ENCODE results near the gene SMARCD2. TPM values are rescaled to one million over a fixed set of nuclear protein-coding genes. Genes with fewer than 3 reads are reported as not detected.

Gene SMARCD2
- total RNA-seq, 1 experiment from 2014 or later = 50.6 TPM

- peaks cover 29% of the 10 kb centered on the region for H3K4me1 Mint-ChIP-seq (ENCODE audit: low read depth, unreplicated experiment)
- H3K27ac Mint-ChIP-seq (ENCODE audit: unreplicated experiment) = no peak overlapping the region
- no peaks in the 10 kb centered on the region for H3K27me3 Mint-ChIP-seq (ENCODE audit: unreplicated experiment)
- no peak for DNase-seq
- no peaks in the 10 kb centered on the region for H3K9me3 Mint-ChIP-seq (ENCODE audit: low read depth, unreplicated experiment)
- H3K4me3 Mint-ChIP-seq (ENCODE audit: low read depth, unreplicated experiment) = no peak overlapping the region
- peaks cover 89% of the 10 kb centered on the region for H3K36me3 Mint-ChIP-seq (ENCODE audit: insufficient read depth, unreplicated experiment)
- TF ChIP-seq, protein P1, sequence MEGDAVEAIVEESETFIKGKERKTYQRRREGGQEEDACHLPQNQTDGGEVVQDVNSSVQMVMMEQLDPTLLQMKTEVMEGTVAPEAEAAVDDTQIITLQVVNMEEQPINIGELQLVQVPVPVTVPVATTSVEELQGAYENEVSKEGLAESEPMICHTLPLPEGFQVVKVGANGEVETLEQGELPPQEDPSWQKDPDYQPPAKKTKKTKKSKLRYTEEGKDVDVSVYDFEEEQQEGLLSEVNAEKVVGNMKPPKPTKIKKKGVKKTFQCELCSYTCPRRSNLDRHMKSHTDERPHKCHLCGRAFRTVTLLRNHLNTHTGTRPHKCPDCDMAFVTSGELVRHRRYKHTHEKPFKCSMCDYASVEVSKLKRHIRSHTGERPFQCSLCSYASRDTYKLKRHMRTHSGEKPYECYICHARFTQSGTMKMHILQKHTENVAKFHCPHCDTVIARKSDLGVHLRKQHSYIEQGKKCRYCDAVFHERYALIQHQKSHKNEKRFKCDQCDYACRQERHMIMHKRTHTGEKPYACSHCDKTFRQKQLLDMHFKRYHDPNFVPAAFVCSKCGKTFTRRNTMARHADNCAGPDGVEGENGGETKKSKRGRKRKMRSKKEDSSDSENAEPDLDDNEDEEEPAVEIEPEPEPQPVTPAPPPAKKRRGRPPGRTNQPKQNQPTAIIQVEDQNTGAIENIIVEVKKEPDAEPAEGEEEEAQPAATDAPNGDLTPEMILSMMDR (IDR thresholded peaks at IDR 0.05; ENCODE audit: unreplicated experiment) = no peak
- CTCF ChIA-PET = no interaction called here
- BruUV-seq (replicated peaks) = no TSS peak
- intact Hi-C loops (cut with micrococcal nuclease; ENCODE audit: unreplicated experiment) = no loop called here
Measured at GRCh38 chr17:63822537-63822936, 19.9 kb downstream of the SMARCD2 start.

DNA sequence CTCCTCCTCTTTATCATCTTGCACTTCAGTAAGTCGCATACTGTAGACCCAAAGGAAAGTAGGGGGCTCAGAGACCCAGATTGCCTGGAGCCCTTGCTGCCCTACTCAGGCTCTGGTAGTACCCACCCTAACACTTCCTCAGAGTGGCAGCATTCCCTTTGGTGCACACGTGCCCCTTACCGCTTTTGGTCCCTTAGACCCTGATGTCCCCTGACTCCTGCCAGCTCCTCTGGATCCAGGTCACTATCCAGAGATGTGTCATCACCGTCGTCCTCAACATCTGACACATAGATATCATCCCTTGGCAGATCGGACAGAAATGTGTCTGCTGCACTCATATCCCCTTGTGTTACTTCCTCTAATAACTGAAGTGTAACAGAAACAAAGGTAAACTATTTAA lies 20.7 kb downstream of the SMARCD2 start:
- intact Hi-C loops (cut with micrococcal nuclease; ENCODE audit: unreplicated experiment) = no loop called here
- Mint-ChIP-seq H3K36me3 (ENCODE audit: insufficient read depth, unreplicated experiment) (peaks cover 89% of the 10 kb centered on the region), H3K9me3 (ENCODE audit: low read depth, unreplicated experiment) (no peaks in the 10 kb centered on the region), H3K27me3 (ENCODE audit: unreplicated experiment) (no peaks in the 10 kb centered on the region), H3K27ac (ENCODE audit: unreplicated experiment) (no peak overlapping the region), H3K4me3 (ENCODE audit: low read depth, unreplicated experiment) (no peak overlapping the region), H3K4me1 (ENCODE audit: low read depth, unreplicated experiment) (peaks cover 29% of the 10 kb centered on the region)
- CTCF ChIA-PET = no interaction called here
- no TSS peak for BruUV-seq (replicated peaks)
- TF ChIP-seq, protein P1 (IDR thresholded peaks at IDR 0.05; ENCODE audit: unreplicated experiment) = no peak
- DNase-seq = no peak

GRCh38 chr17:63820963-63821561 lies 21.4 kb downstream of the SMARCD2 start:
- CTCF ChIA-PET = no interaction called here
- DNase-seq = no peak
- no TSS peak for BruUV-seq (replicated peaks)
- no peaks in the 10 kb centered on the region for H3K27me3 Mint-ChIP-seq (ENCODE audit: unreplicated experiment)
- intact Hi-C loops (cut with micrococcal nuclease; ENCODE audit: unreplicated experiment) = no loop called here
- no peak overlapping the region for H3K27ac Mint-ChIP-seq (ENCODE audit: unreplicated experiment)
- no peak overlapping the region for H3K4me3 Mint-ChIP-seq (ENCODE audit: low read depth, unreplicated experiment)
- TF ChIP-seq, protein P1 (IDR thresholded peaks at IDR 0.05; ENCODE audit: unreplicated experiment) = no peak
- H3K4me1 Mint-ChIP-seq (ENCODE audit: low read depth, unreplicated experiment) = peaks cover 29% of the 10 kb centered on the region
- H3K9me3 Mint-ChIP-seq (ENCODE audit: low read depth, unreplicated experiment) = no peaks in the 10 kb centered on the region
- peaks cover 85% of the 10 kb centered on the region for H3K36me3 Mint-ChIP-seq (ENCODE audit: insufficient read depth, unreplicated experiment)

- BruUV-seq (replicated peaks) = TSS peak; percentile 80
- peaks cover 29% of the 10 kb centered on the region for H3K4me1 Mint-ChIP-seq (ENCODE audit: low read depth, unreplicated experiment)
- CTCF ChIA-PET = no interaction called here
- peaks cover 81% of the 10 kb centered on the region for H3K36me3 Mint-ChIP-seq (ENCODE audit: insufficient read depth, unreplicated experiment)
- peak overlapping the region; percentile 59 for H3K27ac Mint-ChIP-seq (ENCODE audit: unreplicated experiment)
- no peak for DNase-seq
- H3K9me3 Mint-ChIP-seq (ENCODE audit: low read depth, unreplicated experiment) = no peaks in the 10 kb centered on the region
- TF ChIP-seq, protein P1 (IDR thresholded peaks at IDR 0.05; ENCODE audit: unreplicated experiment) = no peak
- no peaks in the 10 kb centered on the region for H3K27me3 Mint-ChIP-seq (ENCODE audit: unreplicated experiment)
- H3K4me3 Mint-ChIP-seq (ENCODE audit: low read depth, unreplicated experiment) = peak overlapping the region; percentile 32
- intact Hi-C loops (cut with micrococcal nuclease; ENCODE audit: unreplicated experiment) = no loop called here
Measured at GRCh38 chr17:63819585-63820537, 22.6 kb downstream of the SMARCD2 start.
